BLaER1 treated with 17β-estradiol and CSF1 and Interleukin-3, amounts not matched to agents 10 nM and 100 nM (cell line): ENCODE data around the gene ORMDL3.

Source experiments
- H3K27ac ChIP-seq, 11 experiments: shearing (Covaris generic); formaldehyde crosslinking; 2 replicates each; pipeline ENCODE4 v1.8.1; 2022
- H3K27me3 ChIP-seq, 11 experiments: shearing (Covaris generic); formaldehyde crosslinking; 2 replicates each; pipeline ENCODE4 v1.8.1; 2022
- H3K36me3 ChIP-seq, 11 experiments: shearing (Covaris generic); formaldehyde crosslinking; 2 replicates each; pipeline ENCODE4 v1.8.1; 2022
- H3K4me1 ChIP-seq, 10 experiments: shearing (Covaris generic); formaldehyde crosslinking; 2 replicates each; pipeline ENCODE4 v1.8.1; 2022
- H3K4me2 ChIP-seq, 11 experiments: shearing (Covaris generic); formaldehyde crosslinking; 2 replicates each; pipeline ENCODE4 v1.8.1; 2022
- H3K4me3 ChIP-seq, 10 experiments: shearing (Covaris generic); formaldehyde crosslinking; 2 replicates each; pipeline ENCODE4 v1.8.1; 2022
- H3K9ac ChIP-seq, 11 experiments: shearing (Covaris generic); formaldehyde crosslinking; 2 replicates each; pipeline ENCODE4 v1.8.1; 2022
- H3K9me3 ChIP-seq, 11 experiments: shearing (Covaris generic); formaldehyde crosslinking; replicated peaks in 1 of 11; 2 replicates each; pipeline ENCODE4 v1.8.1; 2022
- H4K20me1 ChIP-seq, 11 experiments: shearing (Covaris generic); formaldehyde crosslinking; 2 replicates each; pipeline ENCODE4 v1.8.1; 2022
- Cebpa-rat ChIP-seq, 11 experiments: shearing (Covaris generic); IDR thresholded peaks; 2 replicates each; pipeline ENCODE4 v1.8.1; 2022

ORMDL3 gene

DNA sequence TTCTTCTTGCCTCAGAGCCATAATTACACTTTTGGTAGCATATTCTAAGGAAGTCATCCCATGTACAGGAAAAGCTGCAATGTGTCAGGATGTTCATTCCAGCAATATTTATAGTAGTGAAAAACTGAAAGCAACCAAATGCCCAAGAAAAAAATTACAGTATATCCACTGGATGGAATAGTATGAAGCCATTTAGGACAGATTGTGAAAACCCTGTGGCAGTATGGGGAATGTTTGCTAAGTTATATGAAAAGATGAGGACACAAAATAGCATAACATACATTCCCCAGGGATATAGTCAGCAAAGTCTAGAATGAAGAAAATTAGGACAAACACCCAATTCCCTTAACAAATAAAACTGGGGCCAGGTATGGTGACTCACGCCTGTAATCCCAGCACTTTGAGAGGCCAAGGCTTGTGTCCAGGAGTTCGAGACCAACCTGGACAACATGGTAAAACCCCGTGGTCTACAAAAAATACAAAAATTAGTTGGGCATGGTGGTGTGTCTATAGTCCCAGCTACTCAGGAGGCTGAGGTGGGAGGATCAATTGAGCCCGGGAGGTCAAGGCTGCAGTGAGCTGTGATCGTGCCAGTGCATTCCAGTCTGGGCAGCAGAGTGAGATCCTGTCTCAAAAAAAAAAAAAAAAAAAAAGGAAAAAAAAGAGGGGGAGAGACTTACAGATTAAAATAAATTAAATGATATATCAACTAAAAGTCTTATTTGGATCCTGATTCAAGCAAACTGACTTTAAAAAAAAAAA is 2.4 kb upstream of the ORMDL3 start:
- Histone ChIP-seq H3K4me2 (peak overlapping the region; percentile 96 to 100 (median 98)), H3K4me3 (peak overlapping the region in 1 of 10 experiments; percentile 10; a peak in 1 of 20 replicates), H3K27ac (peak overlapping the region in 10 of 11 experiments; percentile 34 to 82 (median 70); a peak in 19 of 22 replicates), H3K9me3 (peaks cover 0 to 4% (median 0%) of the 10 kb centered on the region in 11 experiments; a peak in 1 of 22 replicates), H3K9ac (peak overlapping the region in 10 of 11 experiments; percentile 8 to 91 (median 31); a peak in 16 of 22 replicates), H4K20me1 (peaks cover 6 to 29% (median 20%) of the 10 kb centered on the region in 11 experiments; a peak in 18 of 22 replicates), H3K27me3 (no peaks in the 10 kb centered on the region), H3K36me3 (no peaks in the 10 kb centered on the region), H3K4me1 (peaks cover 52 to 79% (median 73%) of the 10 kb centered on the region in 10 experiments)
- no peak for TF ChIP-seq Cebpa-rat (IDR thresholded peaks at IDR 0.05)

DNA sequence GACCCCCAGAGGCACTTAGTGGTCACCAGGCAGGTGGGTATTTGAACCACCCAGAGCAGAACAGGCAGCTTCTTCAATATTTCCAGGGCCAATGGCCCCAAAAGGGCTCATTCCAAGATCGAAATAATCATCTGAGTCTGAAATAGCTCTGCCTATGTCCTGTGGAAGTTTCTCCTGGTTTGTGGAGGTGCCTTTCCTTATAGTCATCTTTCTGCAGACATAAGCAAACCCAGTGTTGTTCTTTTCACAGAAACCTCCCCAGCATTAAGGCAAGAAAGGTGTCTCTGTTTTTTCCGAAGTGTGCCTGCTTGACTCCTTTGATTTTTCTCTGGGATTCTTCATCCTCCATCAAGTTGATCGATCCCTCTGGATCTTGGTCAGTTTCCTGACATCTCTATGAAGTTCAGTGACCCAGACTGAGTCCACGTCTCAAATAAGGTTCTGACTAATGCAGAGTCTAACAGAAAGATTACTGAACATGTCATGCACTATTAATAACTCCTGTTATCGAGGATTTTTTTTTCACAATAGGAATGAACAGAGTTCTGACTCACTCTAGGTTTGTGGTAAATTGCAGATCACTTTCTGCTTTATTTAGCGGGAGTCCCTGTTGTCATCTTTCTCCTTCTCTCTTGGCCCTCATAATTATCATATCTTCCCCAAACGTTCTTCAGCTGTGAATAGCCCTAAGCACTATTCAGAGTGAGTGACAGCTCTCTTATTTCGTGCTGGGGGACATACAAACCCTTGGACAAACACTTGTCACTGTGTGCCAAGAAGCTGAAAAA is 1.7 kb upstream of the ORMDL3 start:
- peak overlapping the region; percentile 14 to 91 (median 58); a peak in 19 of 22 replicates for H3K9ac ChIP-seq
- H4K20me1 ChIP-seq = peaks cover 11 to 37% (median 27%) of the 10 kb centered on the region in 11 experiments; a peak in 18 of 22 replicates
- H3K36me3 ChIP-seq = peaks cover 0 to 5% (median 2%) of the 10 kb centered on the region in 11 experiments; a peak in 15 of 22 replicates
- H3K4me2 ChIP-seq = peak overlapping the region; percentile 96 to 100 (median 98)
- peak overlapping the region in 10 of 11 experiments; percentile 66 to 82 (median 73); a peak in 21 of 22 replicates for H3K27ac ChIP-seq
- peaks cover 59 to 79% (median 73%) of the 10 kb centered on the region in 10 experiments for H3K4me1 ChIP-seq
- TF ChIP-seq Cebpa-rat (IDR thresholded peaks at IDR 0.05) = 0 out of 22 replicates have a peak, but pooled peaks of 1 of the 11 experiments have one; percentile 67
- H3K27me3 ChIP-seq = no peaks in the 10 kb centered on the region
- peaks cover 0 to 4% (median 0%) of the 10 kb centered on the region in 11 experiments; a peak in 1 of 22 replicates for H3K9me3 ChIP-seq
- peak overlapping the region in 7 of 10 experiments; percentile 12 to 87 (median 80); a peak in 8 of 20 replicates for H3K4me3 ChIP-seq

GRCh38 chr17:39927929-39928857 is 792 bp upstream of the ORMDL3 start:
- Histone ChIP-seq H3K9me3 (peaks cover 0 to 4% (median 0%) of the 10 kb centered on the region in 11 experiments; a peak in 1 of 22 replicates), H3K4me2 (peak overlapping the region; percentile 96 to 100 (median 98)), H3K9ac (peak overlapping the region; percentile 72 to 91 (median 84)), H3K27me3 (no peaks in the 10 kb centered on the region), H4K20me1 (peaks cover 11 to 45% (median 32%) of the 10 kb centered on the region in 11 experiments; a peak in 18 of 22 replicates), H3K4me3 (peak overlapping the region; percentile 65 to 90 (median 81)), H3K27ac (peak overlapping the region; percentile 34 to 82 (median 73); a peak in 21 of 22 replicates), H3K4me1 (peaks cover 62 to 80% (median 73%) of the 10 kb centered on the region in 10 experiments), H3K36me3 (peaks cover 7 to 13% (median 10%) of the 10 kb centered on the region in 11 experiments; a peak in 20 of 22 replicates)
- TF ChIP-seq Cebpa-rat (IDR thresholded peaks at IDR 0.05) = no peak

DNA sequence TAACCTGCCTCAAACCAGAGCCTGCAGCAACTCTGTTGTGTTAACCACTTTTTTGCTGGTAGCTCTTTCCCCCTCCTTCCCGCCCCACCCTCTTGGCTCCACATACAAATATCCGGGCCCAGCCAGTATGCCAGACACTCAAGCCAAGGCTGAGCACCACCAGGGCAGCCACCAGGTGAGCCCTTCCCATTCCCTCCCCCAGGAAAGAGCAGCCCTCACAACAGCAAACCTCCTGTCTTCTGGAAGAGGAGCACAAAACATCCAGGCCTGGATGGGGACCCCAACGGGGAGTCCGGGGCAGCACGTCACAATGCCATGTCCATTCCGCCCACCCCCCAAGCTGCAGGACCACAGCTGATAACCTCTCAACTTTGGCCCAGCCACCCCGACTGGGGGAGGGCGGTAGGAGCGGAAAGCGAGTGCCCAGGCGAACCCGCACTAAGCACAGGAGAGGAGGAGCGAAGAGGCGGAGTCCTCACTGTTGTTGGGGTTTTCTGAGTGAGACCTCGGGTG is 757 bp downstream of the ORMDL3 start:
- Histone ChIP-seq H3K27me3 (no peaks in the 10 kb centered on the region), H3K27ac (peak overlapping the region; percentile 2 to 82 (median 73); a peak in 21 of 22 replicates), H3K4me3 (peak overlapping the region; percentile 65 to 90 (median 81)), H4K20me1 (peaks cover 11 to 45% (median 32%) of the 10 kb centered on the region in 11 experiments; a peak in 18 of 22 replicates), H3K9me3 (no peaks in the 10 kb centered on the region), H3K4me1 (peaks cover 78 to 86% (median 83%) of the 10 kb centered on the region in 10 experiments), H3K9ac (peak overlapping the region; percentile 80 to 91 (median 84)), H3K36me3 (peaks cover 22 to 28% (median 25%) of the 10 kb centered on the region in 11 experiments), H3K4me2 (peak overlapping the region; percentile 96 to 100 (median 98))
- no peak; a peak in 1 of 22 replicates for TF ChIP-seq Cebpa-rat (IDR thresholded peaks at IDR 0.05)

DNA sequence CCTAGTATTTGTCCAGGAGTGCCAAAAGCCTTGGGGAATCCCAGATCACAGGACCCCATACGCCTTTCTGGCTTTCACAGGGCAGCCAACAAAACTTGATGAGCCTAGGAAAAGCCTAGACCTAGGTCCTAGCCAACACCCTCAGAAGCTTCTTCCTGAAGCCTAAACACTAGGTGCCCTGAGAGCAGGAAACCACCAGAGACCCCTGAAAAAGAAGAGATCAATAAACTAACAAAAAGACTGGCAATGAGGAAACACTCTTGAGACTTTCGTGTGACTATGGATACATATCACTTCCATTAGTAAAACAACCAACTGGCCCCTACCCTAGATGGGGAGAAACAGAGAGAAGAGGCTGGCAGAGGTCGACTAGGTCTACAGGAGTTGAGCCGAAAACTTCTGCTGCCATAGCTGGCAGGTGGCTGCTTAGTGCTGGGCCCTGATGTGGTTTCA is 1.2 kb downstream of the ORMDL3 start:
- Histone ChIP-seq H3K4me1 (peaks cover 83 to 91% (median 88%) of the 10 kb centered on the region in 10 experiments), H3K4me3 (peak overlapping the region; percentile 65 to 90 (median 81)), H3K4me2 (peak overlapping the region; percentile 96 to 100 (median 98)), H3K9me3 (no peaks in the 10 kb centered on the region), H3K9ac (peak overlapping the region; percentile 80 to 91 (median 84)), H3K36me3 (peaks cover 22 to 29% (median 27%) of the 10 kb centered on the region in 11 experiments), H3K27ac (peak overlapping the region in 10 of 11 experiments; percentile 65 to 82 (median 76); a peak in 19 of 22 replicates), H4K20me1 (peaks cover 11 to 45% (median 32%) of the 10 kb centered on the region in 11 experiments; a peak in 18 of 22 replicates), H3K27me3 (no peaks in the 10 kb centered on the region)
- TF ChIP-seq Cebpa-rat (IDR thresholded peaks at IDR 0.05) = no peak

DNA sequence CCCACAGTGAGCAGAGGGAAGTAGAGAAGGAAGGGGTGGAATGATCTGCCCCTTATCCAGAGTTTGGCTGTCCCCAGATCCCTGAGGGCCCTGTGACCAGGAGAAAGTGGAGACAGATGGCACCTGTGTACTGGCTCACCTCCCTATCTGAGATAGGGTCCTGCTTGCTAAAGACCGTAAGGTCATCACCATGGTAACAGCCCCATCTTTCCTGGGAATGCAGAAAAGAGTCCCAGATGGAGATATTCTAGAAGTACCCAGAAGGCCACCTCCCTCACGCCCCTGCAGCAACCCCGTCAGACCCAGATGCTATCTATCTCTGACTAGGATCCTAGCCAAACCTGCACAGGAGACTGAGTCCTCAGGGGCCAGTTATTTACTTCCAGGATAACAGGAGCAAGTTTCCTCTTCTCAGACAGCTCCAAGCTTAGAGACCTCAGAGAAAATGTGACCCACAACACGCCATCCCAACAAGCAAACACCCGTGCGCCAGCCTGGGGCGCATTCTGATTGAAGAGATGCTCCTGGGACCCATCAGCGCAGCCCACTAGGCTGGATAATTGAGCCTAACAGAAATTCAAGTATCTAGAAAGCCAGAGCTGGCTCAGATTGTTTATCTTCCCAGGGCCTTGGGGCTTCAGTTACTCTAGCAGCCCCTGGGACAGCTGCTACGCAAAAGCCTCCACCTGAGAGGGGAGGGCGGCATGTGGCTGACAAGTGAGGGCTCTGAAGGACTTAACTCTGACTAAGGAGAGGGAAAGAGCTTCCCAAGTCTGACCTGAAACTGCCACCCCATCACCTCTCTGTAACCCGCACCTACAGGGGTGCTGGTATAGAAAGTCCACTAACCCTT is 1.9 kb downstream of the ORMDL3 start:
- peak overlapping the region; percentile 96 to 100 (median 98) for H3K4me2 ChIP-seq
- peaks cover 11 to 45% (median 32%) of the 10 kb centered on the region in 11 experiments; a peak in 18 of 22 replicates for H4K20me1 ChIP-seq
- peak overlapping the region; percentile 65 to 90 (median 81); a peak in 18 of 20 replicates for H3K4me3 ChIP-seq
- no peaks in the 10 kb centered on the region for H3K27me3 ChIP-seq
- H3K27ac ChIP-seq = peak overlapping the region in 9 of 11 experiments; percentile 66 to 82 (median 78); a peak in 16 of 22 replicates
- H3K9ac ChIP-seq = peak overlapping the region; percentile 80 to 91 (median 84)
- H3K36me3 ChIP-seq = peaks cover 22 to 29% (median 27%) of the 10 kb centered on the region in 11 experiments
- TF ChIP-seq Cebpa-rat (IDR thresholded peaks at IDR 0.05) = no peak
- no peaks in the 10 kb centered on the region for H3K9me3 ChIP-seq
- peaks cover 89 to 93% (median 92%) of the 10 kb centered on the region in 10 experiments for H3K4me1 ChIP-seq
